AG04450 (cell line): ENCODE results near the gene NSUN7. TPM values are rescaled to one million over a fixed set of nuclear protein-coding genes. Genes with fewer than 3 reads are reported as not detected.

Source experiments
- CTCF ChIA-PET: fragments of 300-600, 350-600 bp; formaldehyde crosslinking; extraction: SDS; loops from one replicate; lab custom pipeline; 2022; ENCODE audit warnings: antibody characterized with exemption, inconsistent platforms; lab: Charles Lee
- POLR2A ChIA-PET: fragments of 350-600 bp; formaldehyde crosslinking; extraction: SDS; loops from one replicate; lab custom pipeline; 2021; ENCODE audit warnings: antibody characterized with exemption, inconsistent platforms; lab: Yijun Ruan, JAX
- DNase-seq: peaks from one replicate; pipeline ENCODE4 v3.0.0-alpha.2; 2011; ENCODE audit warnings: low read depth, low spot score
- H3K27ac ChIP-seq: one replicate; pipeline ENCODE4 v1.5.1; 2012; ENCODE audit warnings: low read depth, low read length, control low read depth
- H3K27me3 ChIP-seq: one replicate; pipeline ENCODE4 v1.6.0; 2012; ENCODE audit warnings: low read length; ENCODE audit not compliant: control insufficient read depth, insufficient read depth
- H3K4me3 ChIP-seq: 2 replicates; pipeline ENCODE4 v1.5.1; 2011; ENCODE audit warnings: mild to moderate bottlenecking, low read depth, low read length, control low read depth
- H3K9me3 ChIP-seq: 2 replicates; pipeline ENCODE4 v1.5.1; 2012; ENCODE audit warnings: low read length; ENCODE audit not compliant: control insufficient read depth, insufficient read depth
- CTCF ChIP-seq: IDR thresholded peaks from 2 replicates; pipeline ENCODE4 v1.5.1; 2011; ENCODE audit warnings: low read depth, low read length, control low read depth, inconsistent platforms
- polyA plus RNA-seq: library from polyadenylated mRNA; depleted of rRNA; stranded (reverse); fragments of >200 nt; gene quantifications from 2 replicates; pipeline ENCODE4 v1.2.3, GENCODE V29; 2011

NSUN7 gene
- polyA plus RNA-seq, 1 experiment: 0.11 TPM

- CTCF ChIA-PET: interaction anchor here (0.6 to 4.4 kb wide), 5 partner anchors 164 to 680 kb away, joined by 3 to 46 read pairs (median 4); no protein-coding TSS in a partner anchor
- POLR2A ChIA-PET: no interaction called here
- Histone ChIP-seq H3K27ac (no peak overlapping the region), H3K9me3 (no peaks in the 10 kb centered on the region), H3K4me3 (no peak overlapping the region), H3K27me3 (no peaks in the 10 kb centered on the region)
- no peak for DNase-seq
- TF ChIP-seq CTCF: no peak
Measured at GRCh38 chr4:40733752-40734151, 16.0 kb upstream of the NSUN7 start.

- no peak for DNase-seq
- ChIA-PET POLR2A (no interaction called here), CTCF (interaction anchor here (0.6 to 4.4 kb wide), 6 partner anchors 163 to 679 kb away, joined by 3 to 46 read pairs (median 4); no protein-coding TSS in a partner anchor)
- TF ChIP-seq CTCF: no peak
- Histone ChIP-seq H3K27me3 (no peaks in the 10 kb centered on the region), H3K9me3 (no peaks in the 10 kb centered on the region), H3K4me3 (no peak overlapping the region), H3K27ac (no peak overlapping the region)
Measured at GRCh38 chr4:40734497-40734896, 15.3 kb upstream of the NSUN7 start.

GRCh38 chr4:40736910-40737309, 12.8 kb upstream of the NSUN7 start:
- no peak overlapping the region for H3K27ac ChIP-seq
- no peaks in the 10 kb centered on the region for H3K27me3 ChIP-seq
- DNase-seq: no peak
- ChIA-PET POLR2A (no interaction called here), CTCF (interaction anchor here (0.7 to 4.4 kb wide), 3 partner anchors 160 to 383 kb away, joined by 3 to 46 read pairs (median 37); no protein-coding TSS in a partner anchor)
- no peaks in the 10 kb centered on the region for H3K9me3 ChIP-seq
- H3K4me3 ChIP-seq: no peak overlapping the region
- TF ChIP-seq CTCF: peak; percentile 43

- no peaks in the 10 kb centered on the region for H3K27me3 ChIP-seq
- ChIA-PET CTCF (interaction anchor here (0.7 to 4.4 kb wide), 3 partner anchors 73 to 188 kb away, joined by 8 to 46 read pairs (median 37); no protein-coding TSS in a partner anchor), POLR2A (no interaction called here)
- no peak for DNase-seq
- H3K9me3 ChIP-seq: no peaks in the 10 kb centered on the region
- no peak for TF ChIP-seq CTCF
- H3K27ac ChIP-seq: no peak overlapping the region
- no peak overlapping the region for H3K4me3 ChIP-seq
Measured at GRCh38 chr4:40737879-40738278, 11.9 kb upstream of the NSUN7 start.

GRCh38 chr4:40739347-40739746, 10.4 kb upstream of the NSUN7 start:
- CTCF ChIA-PET: interaction anchor here (0.7 to 1.0 kb wide), 5 partner anchors 158 to 185 kb away, joined by 3 to 6 read pairs (median 3); no protein-coding TSS in a partner anchor
- Histone ChIP-seq H3K27me3 (no peaks in the 10 kb centered on the region), H3K4me3 (no peak overlapping the region), H3K27ac (no peak overlapping the region), H3K9me3 (no peaks in the 10 kb centered on the region)
- no peak for TF ChIP-seq CTCF
- no peak for DNase-seq
- POLR2A ChIA-PET: no interaction called here
